Measurements from ENCODE around the gene RANBP10. TPM values are rescaled to one million over a fixed set of nuclear protein-coding genes. Genes with fewer than 3 reads are reported as not detected.

The RANBP10 gene
- total and polyA plus RNA-seq, 2 of the 8 experiments (the other 6 are each of a cell fraction or from before 2014, with no cell fraction given) = 14.2 to 16.8 TPM

DNA sequence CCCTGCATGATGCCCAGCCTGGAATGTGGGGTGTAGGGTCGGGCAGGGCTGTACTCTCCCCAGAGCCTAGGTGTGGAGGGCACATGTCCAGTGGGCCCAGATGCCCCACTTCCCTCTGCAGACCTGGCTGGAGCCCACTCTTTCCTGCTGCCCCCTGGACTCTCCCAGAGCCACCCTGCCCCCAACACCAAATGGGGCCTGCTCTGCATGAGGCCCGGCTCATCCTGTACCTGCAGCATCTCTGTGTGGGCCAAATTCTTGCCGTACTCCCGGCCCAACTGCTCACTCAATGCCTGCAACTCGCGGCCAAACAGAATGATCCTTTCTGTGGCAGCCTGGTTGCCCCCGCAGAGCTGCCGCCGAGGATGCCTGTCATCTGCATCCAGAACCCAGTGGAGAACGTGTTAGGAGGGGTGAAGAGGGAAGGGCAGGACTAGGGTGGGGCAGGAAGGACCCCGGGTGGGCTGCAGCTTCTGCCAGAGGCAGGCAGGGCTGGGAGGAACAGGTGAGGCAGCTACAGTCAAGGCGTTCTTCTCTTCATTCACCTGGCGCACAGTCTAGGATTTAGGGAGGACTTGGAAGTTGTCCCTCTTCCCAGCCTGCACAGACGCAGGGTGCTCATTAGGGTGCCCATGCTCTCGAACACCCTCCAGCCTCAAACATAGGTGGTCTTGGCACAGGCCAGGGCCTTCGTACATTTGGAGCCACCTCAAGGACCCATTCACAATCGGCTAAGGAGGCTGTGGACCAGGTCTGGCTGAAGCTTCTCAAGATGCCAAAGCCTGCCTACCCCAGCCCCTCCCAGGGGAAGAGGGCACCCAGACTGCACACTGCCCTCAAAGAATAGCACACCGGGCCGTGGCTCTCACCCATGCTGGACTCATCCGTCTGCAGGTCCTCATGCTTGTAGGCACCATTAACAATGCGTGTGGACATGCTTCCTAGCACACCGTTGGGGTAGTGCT lies 78.6 kb downstream of the RANBP10 start (continued):
- TF ChIP-seq KDM5A (IDR thresholded peaks at IDR 0.05; ENCODE audit: low read length) (no peak), CTBP2 (IDR thresholded peaks at IDR 0.05; ENCODE audit: borderline replicate concordance, insufficient read depth, insufficient read length, low read length) (no peak), SP2 (IDR thresholded peaks at IDR 0.05; ENCODE audit: low read length) (no peak), JUN (IDR thresholded peaks at IDR 0.05; ENCODE audit: low read depth, low read length) (no peak), ASH2L (IDR thresholded peaks at IDR 0.05; ENCODE audit: low read length) (no peak), CHD2 (IDR thresholded peaks at IDR 0.05; ENCODE audit: low read length) (no peak), TBP (IDR thresholded peaks at IDR 0.05; ENCODE audit: low read depth, low read length) (no peak), ZNF274 (IDR thresholded peaks at IDR 0.05; ENCODE audit: borderline replicate concordance, extremely low read depth, low read length) (no peak)
